Neural cell (in vitro differentiated cells): ENCODE results near the gene SPATA22. TPM values are rescaled to one million over a fixed set of nuclear protein-coding genes. Genes with fewer than 3 reads are reported as not detected.

ENCODE experiments used
- H2AFZ ChIP-seq: fragments of 200-600, 300-800 bp; sonication (generic), shearing (Covaris generic); 2 replicates; pipeline ENCODE4 v1.6.0; 2014; ENCODE audit warnings: low read depth, mild to moderate bottlenecking, antibody characterized with exemption, low read length, moderate library complexity
- H3F3A ChIP-seq: fragments of 200-600 bp; shearing (Covaris generic); 2 replicates; pipeline ENCODE4 v1.6.1; 2016; ENCODE audit warnings: mild to moderate bottlenecking, moderate library complexity, mixed read lengths, antibody characterized with exemption, low read length; ENCODE audit not compliant: insufficient read depth, poor library complexity, severe bottlenecking
- H3K27ac ChIP-seq: fragments of 200-600, 300-800 bp; sonication (generic), shearing (Covaris generic); 2 replicates; pipeline ENCODE4 v1.5.1; 2014; ENCODE audit warnings: mild to moderate bottlenecking, low read length, moderate library complexity
- H3K27me3 ChIP-seq: fragments of 300-800, 200-600 bp; sonication (generic), shearing (Covaris generic); 2 replicates; pipeline ENCODE4 v1.6.0; 2014; ENCODE audit warnings: mild to moderate bottlenecking, low read depth, low read length, moderate library complexity; ENCODE audit not compliant: insufficient read depth
- H3K36me3 ChIP-seq: fragments of 300-800, 200-600 bp; sonication (generic), shearing (Covaris generic); 2 replicates; pipeline ENCODE4 v1.5.1; 2014; ENCODE audit warnings: mild to moderate bottlenecking, antibody characterized with exemption, low read length, moderate library complexity; ENCODE audit not compliant: insufficient read depth
- H3K4me2 ChIP-seq: fragments of 300-800, 200-600 bp; sonication (generic), shearing (Covaris generic); 2 replicates; pipeline ENCODE4 v1.6.0; 2014; ENCODE audit warnings: mild to moderate bottlenecking, low read length
- H3K4me3 ChIP-seq: fragments of 300-800, 200-600 bp; sonication (generic), shearing (Covaris generic); 2 replicates; pipeline ENCODE4 v1.5.1; 2014; ENCODE audit warnings: mild to moderate bottlenecking, low read length, moderate library complexity
- H3K79me2 ChIP-seq: fragments of 200-600 bp; shearing (Covaris generic); replicated peaks from 2 replicates; pipeline ENCODE4 v1.6.0; 2014; ENCODE audit warnings: mild to moderate bottlenecking, low read length, moderate library complexity; ENCODE audit not compliant: insufficient read depth
- H3K9ac ChIP-seq: fragments of 300-800, 200-600 bp; sonication (generic), shearing (Covaris generic); 2 replicates; pipeline ENCODE4 v1.6.1; 2016; ENCODE audit warnings: mild to moderate bottlenecking, low read length, mixed read lengths
- H3K9me2 ChIP-seq: fragments of 200-600 bp; shearing (Covaris generic); 2 replicates; pipeline ENCODE4 v1.6.1; 2016; ENCODE audit warnings: mild to moderate bottlenecking, low read length, mixed read lengths; ENCODE audit not compliant: insufficient read depth
- H3K9me3 ChIP-seq: fragments of 200-600, 300-800 bp; sonication (generic), shearing (Covaris generic); 2 replicates; pipeline ENCODE4 v1.6.1; 2016; ENCODE audit warnings: mild to moderate bottlenecking, mixed run types, low read length, moderate library complexity, mixed read lengths
- H4K20me1 ChIP-seq: fragments of 200-600 bp; shearing (Covaris generic); 2 replicates; pipeline ENCODE4 v1.6.1; 2016; ENCODE audit warnings: mild to moderate bottlenecking, mixed run types; ENCODE audit not compliant: insufficient read depth
- EP300 ChIP-seq: fragments of 450-650 bp; conservative IDR thresholded peaks from 2 replicates; pipeline ENCODE4 v1.6.1; 2014; ENCODE audit warnings: antibody characterized with exemption, mild to moderate bottlenecking, moderate library complexity; ENCODE audit not compliant: poor library complexity, severe bottlenecking
- EZH2 ChIP-seq: fragments of 200-600, 300-800 bp; shearing (Covaris generic), sonication (generic); IDR thresholded peaks from 2 replicates; pipeline ENCODE4 v1.6.1; 2014; ENCODE audit warnings: antibody characterized with exemption, low read length, borderline replicate concordance, mild to moderate bottlenecking; ENCODE audit not compliant: insufficient read depth, poor library complexity, severe bottlenecking
- MXI1 ChIP-seq: fragments of 450-650 bp; conservative IDR thresholded peaks from 2 replicates; pipeline ENCODE4 v1.6.1; 2014; ENCODE audit warnings: antibody characterized with exemption, mild to moderate bottlenecking; ENCODE audit not compliant: poor library complexity, severe bottlenecking
- RAD21 ChIP-seq: fragments of 450-650 bp; conservative IDR thresholded peaks from 2 replicates; pipeline ENCODE4 v1.6.1; 2014; ENCODE audit warnings: antibody characterized with exemption, mild to moderate bottlenecking, moderate library complexity
- SMC3 ChIP-seq: fragments of 450-650 bp; conservative IDR thresholded peaks from 2 replicates; pipeline ENCODE4 v1.6.1; 2014; ENCODE audit warnings: antibody characterized with exemption, mild to moderate bottlenecking, moderate library complexity; ENCODE audit not compliant: poor library complexity
- TAF1 ChIP-seq: IDR thresholded peaks from 2 replicates; pipeline ENCODE4 v1.6.1; 2012; ENCODE audit warnings: low read depth
- polyA plus RNA-seq: library from polyadenylated mRNA; depleted of rRNA; stranded (reverse); fragments of >200 nt; gene quantifications from 2 replicates; pipeline ENCODE4 v1.2.3, GENCODE V29; 2014
- TF ChIP-seq, protein P1 (sequence below): fragments of 450-650 bp; IDR thresholded peaks from 2 replicates; pipeline ENCODE4 v1.5.1; 2014; ENCODE audit warnings: antibody characterized with exemption, mild to moderate bottlenecking, moderate library complexity; ENCODE audit not compliant: poor library complexity, severe bottlenecking
- TF ChIP-seq, protein P2 (sequence below): IDR thresholded peaks from 2 replicates; pipeline ENCODE4 v1.6.1; 2012; ENCODE audit warnings: borderline replicate concordance

SPATA22 gene
- polyA plus RNA-seq, 1 donor from 2014 or later, result not detected

GRCh38 chr17:3485481-3486068, 14.0 kb upstream of the SPATA22 start:
- H3K36me3 ChIP-seq, result no peaks in the 10 kb centered on the region
- no peak overlapping the region for H3K9ac ChIP-seq
- H3K27ac ChIP-seq, result no peak overlapping the region
- H2AFZ ChIP-seq, result no peak overlapping the region
- TF ChIP-seq SMC3, result no peak
- TF ChIP-seq TAF1, result no peak
- TF ChIP-seq EP300, result no peak
- H3K4me3 ChIP-seq, result no peak overlapping the region
- no peaks in the 10 kb centered on the region for H4K20me1 ChIP-seq
- no peaks in the 10 kb centered on the region for H3F3A ChIP-seq
- no peak overlapping the region for H3K4me2 ChIP-seq
- no peaks in the 10 kb centered on the region for H3K9me3 ChIP-seq
- H3K79me2 ChIP-seq, result no peaks in the 10 kb centered on the region
- no peaks in the 10 kb centered on the region for H3K27me3 ChIP-seq
- H3K9me2 ChIP-seq, result no peaks in the 10 kb centered on the region

GRCh38 chr17:3482852-3483251, 11.2 kb upstream of the SPATA22 start:
- H3K36me3 ChIP-seq, result no peaks in the 10 kb centered on the region
- H4K20me1 ChIP-seq, result no peaks in the 10 kb centered on the region
- no peaks in the 10 kb centered on the region for H3K9me2 ChIP-seq
- TF ChIP-seq EZH2, result no peak
- TF ChIP-seq, protein P1, sequence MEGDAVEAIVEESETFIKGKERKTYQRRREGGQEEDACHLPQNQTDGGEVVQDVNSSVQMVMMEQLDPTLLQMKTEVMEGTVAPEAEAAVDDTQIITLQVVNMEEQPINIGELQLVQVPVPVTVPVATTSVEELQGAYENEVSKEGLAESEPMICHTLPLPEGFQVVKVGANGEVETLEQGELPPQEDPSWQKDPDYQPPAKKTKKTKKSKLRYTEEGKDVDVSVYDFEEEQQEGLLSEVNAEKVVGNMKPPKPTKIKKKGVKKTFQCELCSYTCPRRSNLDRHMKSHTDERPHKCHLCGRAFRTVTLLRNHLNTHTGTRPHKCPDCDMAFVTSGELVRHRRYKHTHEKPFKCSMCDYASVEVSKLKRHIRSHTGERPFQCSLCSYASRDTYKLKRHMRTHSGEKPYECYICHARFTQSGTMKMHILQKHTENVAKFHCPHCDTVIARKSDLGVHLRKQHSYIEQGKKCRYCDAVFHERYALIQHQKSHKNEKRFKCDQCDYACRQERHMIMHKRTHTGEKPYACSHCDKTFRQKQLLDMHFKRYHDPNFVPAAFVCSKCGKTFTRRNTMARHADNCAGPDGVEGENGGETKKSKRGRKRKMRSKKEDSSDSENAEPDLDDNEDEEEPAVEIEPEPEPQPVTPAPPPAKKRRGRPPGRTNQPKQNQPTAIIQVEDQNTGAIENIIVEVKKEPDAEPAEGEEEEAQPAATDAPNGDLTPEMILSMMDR, result no peak
- no peaks in the 10 kb centered on the region for H3F3A ChIP-seq
- no peak overlapping the region for H3K27ac ChIP-seq
- no peaks in the 10 kb centered on the region for H3K27me3 ChIP-seq
- no peak overlapping the region for H3K4me2 ChIP-seq
- H3K79me2 ChIP-seq, result no peaks in the 10 kb centered on the region
- no peak overlapping the region for H3K9ac ChIP-seq
- no peaks in the 10 kb centered on the region for H3K9me3 ChIP-seq
- no peak overlapping the region for H2AFZ ChIP-seq
- H3K4me3 ChIP-seq, result no peak overlapping the region

- H3K4me3 ChIP-seq, result no peak overlapping the region
- H3K27ac ChIP-seq, result no peak overlapping the region
- H3K4me2 ChIP-seq, result no peak overlapping the region
- TF ChIP-seq RAD21, result no peak
- TF ChIP-seq, protein P2, sequence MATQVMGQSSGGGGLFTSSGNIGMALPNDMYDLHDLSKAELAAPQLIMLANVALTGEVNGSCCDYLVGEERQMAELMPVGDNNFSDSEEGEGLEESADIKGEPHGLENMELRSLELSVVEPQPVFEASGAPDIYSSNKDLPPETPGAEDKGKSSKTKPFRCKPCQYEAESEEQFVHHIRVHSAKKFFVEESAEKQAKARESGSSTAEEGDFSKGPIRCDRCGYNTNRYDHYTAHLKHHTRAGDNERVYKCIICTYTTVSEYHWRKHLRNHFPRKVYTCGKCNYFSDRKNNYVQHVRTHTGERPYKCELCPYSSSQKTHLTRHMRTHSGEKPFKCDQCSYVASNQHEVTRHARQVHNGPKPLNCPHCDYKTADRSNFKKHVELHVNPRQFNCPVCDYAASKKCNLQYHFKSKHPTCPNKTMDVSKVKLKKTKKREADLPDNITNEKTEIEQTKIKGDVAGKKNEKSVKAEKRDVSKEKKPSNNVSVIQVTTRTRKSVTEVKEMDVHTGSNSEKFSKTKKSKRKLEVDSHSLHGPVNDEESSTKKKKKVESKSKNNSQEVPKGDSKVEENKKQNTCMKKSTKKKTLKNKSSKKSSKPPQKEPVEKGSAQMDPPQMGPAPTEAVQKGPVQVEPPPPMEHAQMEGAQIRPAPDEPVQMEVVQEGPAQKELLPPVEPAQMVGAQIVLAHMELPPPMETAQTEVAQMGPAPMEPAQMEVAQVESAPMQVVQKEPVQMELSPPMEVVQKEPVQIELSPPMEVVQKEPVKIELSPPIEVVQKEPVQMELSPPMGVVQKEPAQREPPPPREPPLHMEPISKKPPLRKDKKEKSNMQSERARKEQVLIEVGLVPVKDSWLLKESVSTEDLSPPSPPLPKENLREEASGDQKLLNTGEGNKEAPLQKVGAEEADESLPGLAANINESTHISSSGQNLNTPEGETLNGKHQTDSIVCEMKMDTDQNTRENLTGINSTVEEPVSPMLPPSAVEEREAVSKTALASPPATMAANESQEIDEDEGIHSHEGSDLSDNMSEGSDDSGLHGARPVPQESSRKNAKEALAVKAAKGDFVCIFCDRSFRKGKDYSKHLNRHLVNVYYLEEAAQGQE, result no peak
- no peak for TF ChIP-seq EZH2
- no peak for TF ChIP-seq MXI1
- TF ChIP-seq, protein P1, result no peak
- TF ChIP-seq TAF1, result no peak
- H4K20me1 ChIP-seq, result no peaks in the 10 kb centered on the region
- H3K79me2 ChIP-seq, result no peaks in the 10 kb centered on the region
- H2AFZ ChIP-seq, result no peak overlapping the region
- no peaks in the 10 kb centered on the region for H3K9me3 ChIP-seq
- H3K9ac ChIP-seq, result no peak overlapping the region
- H3K9me2 ChIP-seq, result no peaks in the 10 kb centered on the region
- H3K36me3 ChIP-seq, result no peaks in the 10 kb centered on the region
- no peaks in the 10 kb centered on the region for H3F3A ChIP-seq
- H3K27me3 ChIP-seq, result no peaks in the 10 kb centered on the region
Measured at GRCh38 chr17:3479988-3480387, 8.4 kb upstream of the SPATA22 start.
